ENCODE data around the gene EIPR1.
"Not testable (repeated sequence)": the region's sequence is repeated elsewhere in the genome, so short reads cannot be mapped to it uniquely, and the experiment has no call there.

The EIPR1 gene

GRCh38 chr2:3291113-3291512 is 86.5 kb downstream of the EIPR1 start:
- in situ Hi-C loops (cut with MboI; ENCODE audit: low sequenced_read_pairs) = no loop called here

GRCh38 chr2:3290655-3291054 is 87.0 kb downstream of the EIPR1 start:
- in situ Hi-C loops (cut with MboI; ENCODE audit: low sequenced_read_pairs) = no loop called here

- in situ Hi-C loops (cut with MboI; ENCODE audit: low sequenced_read_pairs) = no loop called here
These were observed 87.6 kb downstream of the EIPR1 start for GRCh38 chr2:3289971-3290370.

DNA sequence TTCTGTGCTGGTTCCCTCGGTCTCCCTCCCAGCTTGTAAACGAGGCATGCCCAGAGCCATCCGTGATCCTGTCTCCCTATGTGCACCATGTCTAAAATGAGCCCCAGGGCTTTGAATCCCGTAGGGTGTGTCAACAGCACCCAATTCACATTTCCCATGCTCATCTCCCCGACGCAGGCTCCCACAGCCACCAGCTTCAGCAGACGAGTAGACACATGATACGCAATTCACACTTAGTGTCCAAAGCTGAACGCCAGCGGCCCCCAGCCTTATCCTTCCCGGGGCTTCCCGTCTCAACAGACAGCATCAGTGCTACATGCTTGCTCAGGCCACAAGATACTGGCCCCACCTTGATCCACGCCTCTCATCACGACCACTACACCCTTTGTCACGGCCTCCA is 88.1 kb downstream of the EIPR1 start:
- in situ Hi-C loops (cut with MboI; ENCODE audit: low sequenced_read_pairs) = no loop called here

- in situ Hi-C loops (cut with MboI; ENCODE audit: low sequenced_read_pairs) = no loop called here
These were observed 88.5 kb downstream of the EIPR1 start for GRCh38 chr2:3289171-3289515.

GRCh38 chr2:3288470-3289170 is 89.0 kb downstream of the EIPR1 start:
- in situ Hi-C loops (cut with MboI; ENCODE audit: low sequenced_read_pairs) = no loop called here

- in situ Hi-C loops (cut with MboI; ENCODE audit: low sequenced_read_pairs) = no loop called here
These were observed 89.7 kb downstream of the EIPR1 start for GRCh38 chr2:3287896-3288295.

DNA sequence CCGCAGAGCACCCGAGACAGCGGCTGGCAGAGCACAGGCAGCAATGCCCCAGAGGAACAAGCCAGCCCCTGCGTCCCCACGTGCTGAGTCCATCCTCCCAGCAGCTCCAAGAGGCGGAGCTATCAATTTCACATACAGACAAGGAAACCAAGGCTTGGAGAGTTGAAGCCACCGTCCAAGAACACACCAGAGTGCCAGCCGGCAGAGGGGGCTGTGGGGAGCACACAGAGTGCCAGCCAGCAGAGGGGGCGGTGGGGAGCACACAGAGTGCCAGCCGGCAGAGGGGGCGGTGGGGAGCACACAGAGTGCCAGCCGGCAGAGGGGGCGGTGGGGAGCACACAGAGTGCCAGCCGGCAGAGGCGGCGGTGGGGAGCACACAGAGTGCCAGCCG is 91.0 kb downstream of the EIPR1 start:
- in situ Hi-C loops (cut with MboI; ENCODE audit: low sequenced_read_pairs) = not testable (repeated sequence)

GRCh38 chr2:3285901-3286645 is 91.5 kb downstream of the EIPR1 start:
- in situ Hi-C loops (cut with MboI; ENCODE audit: low sequenced_read_pairs) = no loop called here

GRCh38 chr2:3284657-3285630 is 92.7 kb downstream of the EIPR1 start:
- in situ Hi-C loops (cut with MboI; ENCODE audit: low sequenced_read_pairs) = no loop called here

GRCh38 chr2:3283876-3284656 is 93.6 kb downstream of the EIPR1 start:
- in situ Hi-C loops (cut with MboI; ENCODE audit: low sequenced_read_pairs) = not testable (repeated sequence)

GRCh38 chr2:3283206-3283605 is 94.4 kb downstream of the EIPR1 start:
- in situ Hi-C loops (cut with MboI; ENCODE audit: low sequenced_read_pairs) = no loop called here

GRCh38 chr2:3282056-3282998 is 95.3 kb downstream of the EIPR1 start:
- in situ Hi-C loops (cut with MboI; ENCODE audit: low sequenced_read_pairs) = no loop called here

DNA sequence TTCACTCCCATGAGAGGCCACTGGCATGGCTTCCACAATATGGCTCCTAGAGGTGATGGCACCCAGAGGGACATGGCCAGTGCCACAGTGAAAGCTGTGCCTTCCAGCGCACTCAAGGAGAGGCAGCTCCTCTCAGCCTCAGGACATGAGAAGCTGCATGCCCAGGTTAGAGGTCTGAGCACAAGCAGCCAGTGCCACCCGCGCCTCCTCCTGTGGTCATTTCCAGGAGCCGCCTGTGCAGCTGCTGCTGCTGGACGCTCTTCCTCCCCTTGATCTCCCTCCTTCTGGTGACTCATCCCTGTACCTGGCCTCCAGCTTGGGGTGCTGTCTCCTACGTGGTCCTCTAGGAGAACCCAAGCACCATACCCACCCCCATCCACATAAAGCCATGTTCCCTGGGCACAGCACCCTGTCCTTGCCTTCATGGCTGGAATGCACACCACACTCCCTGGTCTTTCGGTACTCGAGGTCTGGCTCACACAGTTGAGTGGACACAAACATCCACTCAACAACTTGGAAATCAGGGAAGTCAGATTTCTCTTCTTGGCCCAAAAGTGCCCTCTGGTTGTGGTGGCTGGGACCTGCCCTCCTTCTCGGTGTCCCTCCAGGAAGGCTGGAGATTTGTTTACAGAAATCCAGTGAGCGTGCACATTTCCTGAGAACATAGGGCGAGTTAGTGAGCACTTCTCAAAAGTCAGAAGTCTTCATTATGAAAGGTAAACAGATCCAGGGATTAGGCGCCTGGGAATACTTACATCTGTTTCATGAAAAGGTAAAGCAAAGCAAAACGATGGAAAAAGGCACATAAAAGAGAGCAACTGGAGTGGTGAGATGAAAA is 96.7 kb downstream of the EIPR1 start:
- in situ Hi-C loops (cut with MboI; ENCODE audit: low sequenced_read_pairs) = no loop called here

DNA sequence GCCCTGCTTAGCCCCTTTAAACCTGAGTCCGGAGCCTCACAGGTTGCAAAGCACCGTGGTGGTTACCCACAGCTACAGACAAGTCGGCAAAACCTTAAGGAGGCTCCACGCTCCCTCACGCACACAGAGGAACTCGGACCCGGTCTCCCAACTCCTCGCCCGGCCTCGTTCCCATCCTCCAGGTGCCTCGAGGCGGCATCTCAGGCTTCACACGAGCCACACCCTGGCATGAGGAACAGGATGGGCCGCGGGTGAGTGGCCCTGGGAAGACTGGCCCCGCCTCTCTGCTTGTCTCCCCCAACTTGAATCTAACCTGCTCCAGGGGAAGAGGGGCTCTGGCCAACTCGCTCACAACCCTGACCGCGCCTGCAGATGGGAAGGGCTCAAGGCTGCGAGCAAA is 97.4 kb downstream of the EIPR1 start:
- in situ Hi-C loops (cut with MboI; ENCODE audit: low sequenced_read_pairs) = no loop called here

- in situ Hi-C loops (cut with MboI; ENCODE audit: low sequenced_read_pairs) = no loop called here
These were observed 98.2 kb downstream of the EIPR1 start for GRCh38 chr2:3279236-3279960.

GRCh38 chr2:3278521-3279218 is 98.9 kb downstream of the EIPR1 start:
- in situ Hi-C loops (cut with MboI; ENCODE audit: low sequenced_read_pairs) = no loop called here
